K562 (cell line): ENCODE data around the gene CPM. TPM values are rescaled to one million over a fixed set of nuclear protein-coding genes. Genes with fewer than 3 reads are reported as not detected.

Source experiments
- ATAC-seq: fragments of 200-7000 bp; cut with Tn5 transposase; 3 replicates; pipeline ENCODE4 v1.9.1; 2020; ENCODE audit warnings: moderate library complexity
- BruUV-seq: library from RNA; stranded (reverse); fragments of 400-500 nt; replicated peaks from 2 replicates; lab custom pipeline; 2021; lab: Mats Ljungman, UMichigan
- CTCF ChIA-PET: fragments of 300-600 bp; formaldehyde crosslinking; extraction: SDS; loops from one replicate; lab custom pipeline; 2021; ENCODE audit warnings: low intra/inter-chr PET ratio; lab: Yijun Ruan, JAX
- POLR2A ChIA-PET: fragments of 300-600, 350-650 bp; sonication (Branson Sonifier 250); formaldehyde crosslinking; extraction: SDS; loops from one replicate; lab custom pipeline; 2021; ENCODE audit warnings: antibody characterized with exemption, inconsistent platforms; lab: Yijun Ruan, JAX
- DNase-seq, 4 experiments: peaks; one replicate each; pipeline versions ENCODE4 v3.0.0 to v3.0.0-alpha.2; 2011 to 2018; ENCODE audit warnings: low spot score in 3 of 4, mixed read lengths in 3 of 4; ENCODE audit errors: extremely low read depth in 1 of 4
- FAIRE-seq: peaks from 2 replicates; lab custom pipeline; 2011; peaks lifted over from hg19 to GRCh38; lab: Jason Lieb, UNC
- H2AFZ ChIP-seq: 2 replicates; pipeline ENCODE4 v1.6.0; 2011; ENCODE audit warnings: low read depth, low read length, control low read depth, inconsistent platforms
- H3K27ac ChIP-seq: fragments of 200-600 bp; 3 replicates; pipeline ENCODE4 v1.8.0; 2011; ENCODE audit warnings: low read depth, mild to moderate bottlenecking, control low read depth, inconsistent platforms, low read length, moderate library complexity, mixed read lengths; ENCODE audit errors: extremely low read depth
- H3K27me3 ChIP-seq, 2 experiments: fragments of 300-600 bp in 1 of 2; 2 replicates in 1 of 2; 3 replicates in 1 of 2; pipeline versions ENCODE4 v1.6.0 to v1.8.0; 2011; ENCODE audit warnings: inconsistent platforms in 2 of 2, low read length in 2 of 2, mild to moderate bottlenecking in 1 of 2, mixed read lengths in 1 of 2, moderate library complexity in 1 of 2; ENCODE audit not compliant: control insufficient read depth in 2 of 2, insufficient read depth in 2 of 2
- H3K36me3 ChIP-seq: fragments of 300-600 bp; 3 replicates; pipeline ENCODE4 v1.8.0; 2011; ENCODE audit warnings: mild to moderate bottlenecking, low read length, inconsistent platforms; ENCODE audit not compliant: control insufficient read depth, insufficient read depth
- H3K4me1 ChIP-seq, 2 experiments: fragments of 200-600 bp in 1 of 2; replicated peaks in 1 of 2; 2 replicates in 1 of 2; 3 replicates in 1 of 2; pipeline versions ENCODE4 v1.5.1 to v1.8.0; 2011; ENCODE audit warnings: inconsistent platforms in 2 of 2, low read length in 2 of 2, mild to moderate bottlenecking in 1 of 2, mixed read lengths in 1 of 2, moderate library complexity in 1 of 2; ENCODE audit not compliant: control insufficient read depth in 2 of 2, insufficient read depth in 2 of 2
- H3K4me2 ChIP-seq: 2 replicates; pipeline ENCODE4 v1.6.1; 2011; ENCODE audit warnings: low read length, control low read depth, inconsistent platforms, mixed read lengths; ENCODE audit not compliant: insufficient read depth
- H3K4me3 ChIP-seq: fragments of 200-600 bp; sonication (generic), shearing (Covaris generic); 2 replicates; pipeline ENCODE4 v1.5.1; 2016; ENCODE audit warnings: control low read depth, inconsistent platforms
- H3K79me2 ChIP-seq: fragments of 200-600 bp; 3 replicates; pipeline ENCODE4 v1.8.0; 2011; ENCODE audit warnings: low read length, inconsistent platforms; ENCODE audit not compliant: control insufficient read depth, insufficient read depth
- H3K9ac ChIP-seq, 2 experiments: 2 replicates each; pipeline versions ENCODE4 v1.6.0 to v1.6.1; 2011; ENCODE audit warnings: low read depth in 2 of 2, low read length in 2 of 2, control low read depth in 1 of 2, inconsistent platforms in 1 of 2, mild to moderate bottlenecking in 1 of 2, mixed read lengths in 1 of 2; ENCODE audit not compliant: insufficient read depth in 1 of 2
- H3K9me1 ChIP-seq: one replicate; pipeline ENCODE4 v1.6.0; 2011; ENCODE audit warnings: inconsistent platforms, mild to moderate bottlenecking, low read length, moderate library complexity; ENCODE audit not compliant: control insufficient read depth, insufficient read depth
- H3K9me3 ChIP-seq: replicated peaks from 2 replicates; pipeline ENCODE4 v1.5.1; 2011; ENCODE audit warnings: low read depth, low read length, inconsistent platforms; ENCODE audit not compliant: control insufficient read depth, insufficient read depth
- H4K20me1 ChIP-seq: replicated peaks from 2 replicates; pipeline ENCODE4 v1.6.1; 2011; ENCODE audit warnings: low read length, inconsistent platforms, mixed read lengths; ENCODE audit not compliant: control insufficient read depth, insufficient read depth
- COPS2 ChIP-seq: fragments of 450-650 bp; conservative IDR thresholded peaks from 2 replicates; pipeline ENCODE4 v1.6.1; 2016; ENCODE audit warnings: mild to moderate bottlenecking, moderate library complexity
- ETV5 ChIP-seq: sonication (generic); formaldehyde crosslinking; IDR thresholded peaks from 2 replicates; pipeline ENCODE4 v1.4.0; 2020; ENCODE audit warnings: low read depth, mild to moderate bottlenecking, missing genetic modification reagents
- FOS ChIP-seq: IDR thresholded peaks from 3 replicates; pipeline ENCODE4 v1.6.1; 2011; ENCODE audit not compliant: insufficient read length; ENCODE audit errors: extremely low read depth
- MYBL2 ChIP-seq, 2 experiments: fragments of 450-650 bp in 1 of 2; sonication (generic) in 1 of 2; formaldehyde crosslinking in 1 of 2; IDR thresholded peaks; 2 replicates each; pipeline versions ENCODE4 v1.6.1 to v1.8.1; 2017 to 2022; ENCODE audit warnings: borderline replicate concordance in 1 of 2, inconsistent platforms in 1 of 2, low read depth in 1 of 2, mild to moderate bottlenecking in 1 of 2, missing genetic modification reagents in 1 of 2, moderate library complexity in 1 of 2
- NFE2 ChIP-seq: IDR thresholded peaks from 2 replicates; pipeline ENCODE4 v1.6.1; 2014; ENCODE audit warnings: antibody characterized with exemption, low read depth
- RNF219 ChIP-seq: fragments of 250-450 bp; sonication (Bioruptor Pico); IDR thresholded peaks from 2 replicates; pipeline ENCODE4 v1.5.0; 2022; ENCODE audit warnings: mild to moderate bottlenecking
- TAF15 ChIP-seq: fragments of 200-400 bp; formaldehyde crosslinking; IDR thresholded peaks from 2 replicates; pipeline ENCODE4 v1.6.1; 2017; ENCODE audit warnings: mild to moderate bottlenecking, low read depth, low read length, moderate library complexity
- TBL1XR1 ChIP-seq, 2 experiments: IDR thresholded peaks; 2 replicates each; pipeline ENCODE4 v1.6.1; 2012; ENCODE audit warnings: improper control_type of control experiment in 2 of 2, low read length in 2 of 2, mild to moderate bottlenecking in 1 of 2
- USF2 ChIP-seq: sonication (generic); formaldehyde crosslinking; IDR thresholded peaks from 2 replicates; pipeline ENCODE4 v1.5.0; 2020; ENCODE audit warnings: missing genetic modification reagents
- ZFP30 ChIP-seq: fragments of 250-450 bp; sonication (Bioruptor Pico); IDR thresholded peaks from 2 replicates; pipeline ENCODE4 v1.8.0; 2022; ENCODE audit warnings: moderate library complexity, mild to moderate bottlenecking, inconsistent platforms, borderline replicate concordance
- ZNF3 ChIP-seq: fragments of 250-450 bp; sonication (Bioruptor Pico); IDR thresholded peaks from 2 replicates; pipeline ENCODE4 v1.5.0; 2021; ENCODE audit warnings: mild to moderate bottlenecking, moderate library complexity
- ZNF316 ChIP-seq: fragments of 450-650 bp; IDR thresholded peaks from 2 replicates; pipeline ENCODE4 v1.6.1; 2016
- ZNF586 ChIP-seq: fragments of 450-650 bp; formaldehyde crosslinking; conservative IDR thresholded peaks from 2 replicates; pipeline ENCODE4 v1.4.0; 2020; ENCODE audit warnings: mild to moderate bottlenecking, moderate library complexity
- ZNF79 ChIP-seq: fragments of 250-450 bp; sonication (Bioruptor Pico); IDR thresholded peaks from 2 replicates; pipeline ENCODE4 v1.4.0; 2020; ENCODE audit warnings: low read depth, mild to moderate bottlenecking, moderate library complexity
- WGBS: fragments of 100-300 bp; shearing (Covaris generic); methylation state at CpG from one replicate; pipeline ENCODE4 v1.1.6; 2016; ENCODE audit warnings: low coverage, mixed read lengths; ENCODE audit not compliant: insufficient coverage; ENCODE audit errors: missing lambda C conversion rate; 5-methylcytosine and 5-hydroxymethylcytosine counted together
- in situ Hi-C: fragments of 300-500 bp; cut with MboI; formaldehyde crosslinking; loops from 4 replicates; pipeline ENCODE4 v1.15.0; 2018; ENCODE audit warnings: inconsistent platforms, mixed read lengths
- intact Hi-C: fragments of 100-400 bp; cut with micrococcal nuclease; formaldehyde crosslinking; loops from 2 replicates; pipeline ENCODE4 v1.14.2; 2022
- polyA plus RNA-seq, 8 experiments: library from polyadenylated mRNA; depleted of rRNA in 4 of 8; stranded (reverse) in 5 of 8; unstranded in 3 of 8; fragments of >200 nt; fragmentation: Nextera tagmentation in 2 of 8; fragmentation: Illumina TruSeq in 1 of 8; extraction: Ambion mirVana in 2 of 8; extraction: Trizol in 1 of 8; gene quantifications; 2 replicates each; pipeline versions ENCODE4 v1.2.1 to v1.2.3, GENCODE V29; 2011 to 2014; ENCODE audit warnings: inconsistent platforms in 1 of 8, missing spikeins in 1 of 8
- total RNA-seq, 7 experiments: library from RNA; depleted of rRNA in 6 of 7; stranded (reverse); fragments of >200 nt in 6 of 7; fragmentation: Illumina TruSeq in 2 of 7; extraction: Trizol in 2 of 7; gene quantifications; 2 replicates each; pipeline versions ENCODE4 v1.2.1 to v1.2.3, GENCODE V29; 2011 to 2021; ENCODE audit warnings: low replicate concordance in 1 of 7
- TF ChIP-seq, protein P1 (sequence below), 2 experiments: IDR thresholded peaks; 2 replicates each; pipeline ENCODE4 v1.6.1; 2011; ENCODE audit warnings: borderline replicate concordance in 1 of 2, control low read depth in 1 of 2, low read depth in 1 of 2, low read length in 1 of 2, mild to moderate bottlenecking in 1 of 2, mixed read lengths in 1 of 2, moderate library complexity in 1 of 2; ENCODE audit not compliant: insufficient read depth in 1 of 2, insufficient read length in 1 of 2, poor library complexity in 1 of 2, severe bottlenecking in 1 of 2; ENCODE audit errors: extremely low read depth in 1 of 2

CPM gene
- total and polyA plus RNA-seq, 9 of the 15 experiments (the other 6 are each of a cell fraction or from before 2014, with no cell fraction given), result 0.31 TPM; not detected in 8

DNA sequence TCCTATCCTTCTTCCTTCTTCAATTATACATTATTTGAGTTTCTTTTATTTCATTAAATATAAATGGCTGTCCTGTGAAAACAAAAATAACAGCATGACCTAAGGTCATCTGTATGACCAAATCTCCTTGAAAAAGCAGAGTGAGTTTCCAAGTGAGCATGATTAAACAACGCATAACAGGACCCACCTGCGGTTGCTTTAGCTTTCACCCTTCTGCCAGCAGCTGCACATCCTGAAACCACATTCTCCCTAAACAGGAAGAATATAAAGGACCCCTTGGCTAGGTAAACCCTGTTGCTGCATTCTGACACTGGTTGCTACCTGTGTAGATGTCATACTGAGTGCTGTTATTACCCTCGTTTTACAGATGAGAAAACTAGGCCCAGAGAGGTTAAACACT lies 42.8 kb upstream of the CPM start:
- POLR2A ChIA-PET, result no interaction called here
- H3K36me3 ChIP-seq, result no peaks in the 10 kb centered on the region
- TF ChIP-seq, protein P1, sequence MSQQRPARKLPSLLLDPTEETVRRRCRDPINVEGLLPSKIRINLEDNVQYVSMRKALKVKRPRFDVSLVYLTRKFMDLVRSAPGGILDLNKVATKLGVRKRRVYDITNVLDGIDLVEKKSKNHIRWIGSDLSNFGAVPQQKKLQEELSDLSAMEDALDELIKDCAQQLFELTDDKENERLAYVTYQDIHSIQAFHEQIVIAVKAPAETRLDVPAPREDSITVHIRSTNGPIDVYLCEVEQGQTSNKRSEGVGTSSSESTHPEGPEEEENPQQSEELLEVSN (IDR thresholded peaks at IDR 0.05; ENCODE audit: borderline replicate concordance in 1 of 2, extremely low read depth in 1 of 2, insufficient read depth in 1 of 2, insufficient read length in 1 of 2, low read depth in 1 of 2, low read length in 1 of 2, poor library complexity in 1 of 2, severe bottlenecking in 1 of 2), result no peak
- TF ChIP-seq ZNF586 (no peak), RNF219 (CRISPR knock-in tag) (no peak), COPS2 (no peak), ZNF79 (CRISPR knock-in tag) (no peak), NFE2 (no peak), ZNF3 (CRISPR knock-in tag) (no peak), TBL1XR1 (IDR thresholded peaks at IDR 0.05; ENCODE audit: low read length in 2 of 2) (no peak), ZFP30 (no peak), ETV5 (CRISPR knock-in tag) (no peak), MYBL2 (IDR thresholded peaks at IDR 0.05; ENCODE audit: low read depth) (no peak), MYBL2 (CRISPR knock-in tag; IDR thresholded peaks at IDR 0.05; ENCODE audit: borderline replicate concordance) (no peak), TAF15 (no peak), FOS (no peak), ZNF316 (no peak), USF2 (no peak)
- TF ChIP-seq, all 486 proteins: peak for 0
- DNase-seq (no peak), ATAC-seq (no peak), FAIRE-seq (no peak)
- Histone ChIP-seq H3K27ac (no peak overlapping the region), H3K9ac (no peak overlapping the region), H3K4me1 (no peaks in the 10 kb centered on the region), H3K4me3 (no peak overlapping the region), H2AFZ (no peak overlapping the region), H3K9me1 (no peaks in the 10 kb centered on the region), H3K4me2 (no peak overlapping the region), H4K20me1 (no peaks in the 10 kb centered on the region), H3K79me2 (no peaks in the 10 kb centered on the region), H3K27me3 (peaks cover 0 to 14% of the 10 kb centered on the region in 2 experiments; a peak in 2 of 5 replicates), H3K9me3 (no peaks in the 10 kb centered on the region)
- intact Hi-C loops (no loop called here), in situ Hi-C loops (no loop called here)
- CTCF ChIA-PET, result no interaction called here
- 3% methylated on average over 3 of the region's 3 CpGs for WGBS
- no TSS peak for BruUV-seq
